ENCODE data around the gene PIGP. TPM values are rescaled to one million over a fixed set of nuclear protein-coding genes. Genes with fewer than 3 reads are reported as not detected.

The PIGP gene
- total RNA-seq, 3 donors from 2014 or later, result 14.7 to 29.6 (median 25.5) TPM

DNA sequence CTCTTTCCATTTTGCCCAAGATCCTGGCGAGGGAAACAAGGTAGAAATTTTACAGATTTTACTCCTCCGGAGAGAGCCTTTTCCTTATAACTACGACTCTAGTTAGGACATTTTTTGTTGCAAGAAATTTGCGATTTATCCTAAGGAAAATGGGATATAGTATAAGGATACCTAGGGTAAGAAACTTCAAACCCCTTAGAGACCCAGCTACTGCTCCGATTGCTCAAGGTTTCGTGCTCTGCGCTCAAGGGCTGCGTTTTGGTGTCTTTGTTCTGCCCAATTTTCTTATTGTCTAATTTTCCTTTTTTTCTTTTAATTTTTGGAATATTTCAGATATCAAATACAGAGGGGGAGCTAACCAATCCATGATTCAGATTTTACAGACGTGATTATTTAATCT lies 1.7 kb upstream of the PIGP start:
- peak overlapping the region; percentile 73 to 95 (median 85) for H3K4me3 ChIP-seq
- H3K9me3 ChIP-seq, result peaks cover 0 to 9% of the 10 kb centered on the region in 2 donors
- H3K4me1 ChIP-seq, result no peaks in the 10 kb centered on the region
- DNase-seq (ENCODE audit: low spot score in 2 of 2), result no peak
- H3K27me3 ChIP-seq, result no peaks in the 10 kb centered on the region
- H3K27ac ChIP-seq, result peak overlapping the region; percentile 99 to 100
- H3K36me3 ChIP-seq, result no peaks in the 10 kb centered on the region
- intact Hi-C loops (cut with DNase I; ENCODE audit: low total_unique reads), result no loop called here
- TF ChIP-seq, protein P1, sequence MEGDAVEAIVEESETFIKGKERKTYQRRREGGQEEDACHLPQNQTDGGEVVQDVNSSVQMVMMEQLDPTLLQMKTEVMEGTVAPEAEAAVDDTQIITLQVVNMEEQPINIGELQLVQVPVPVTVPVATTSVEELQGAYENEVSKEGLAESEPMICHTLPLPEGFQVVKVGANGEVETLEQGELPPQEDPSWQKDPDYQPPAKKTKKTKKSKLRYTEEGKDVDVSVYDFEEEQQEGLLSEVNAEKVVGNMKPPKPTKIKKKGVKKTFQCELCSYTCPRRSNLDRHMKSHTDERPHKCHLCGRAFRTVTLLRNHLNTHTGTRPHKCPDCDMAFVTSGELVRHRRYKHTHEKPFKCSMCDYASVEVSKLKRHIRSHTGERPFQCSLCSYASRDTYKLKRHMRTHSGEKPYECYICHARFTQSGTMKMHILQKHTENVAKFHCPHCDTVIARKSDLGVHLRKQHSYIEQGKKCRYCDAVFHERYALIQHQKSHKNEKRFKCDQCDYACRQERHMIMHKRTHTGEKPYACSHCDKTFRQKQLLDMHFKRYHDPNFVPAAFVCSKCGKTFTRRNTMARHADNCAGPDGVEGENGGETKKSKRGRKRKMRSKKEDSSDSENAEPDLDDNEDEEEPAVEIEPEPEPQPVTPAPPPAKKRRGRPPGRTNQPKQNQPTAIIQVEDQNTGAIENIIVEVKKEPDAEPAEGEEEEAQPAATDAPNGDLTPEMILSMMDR (IDR thresholded peaks at IDR 0.05), result no peak
- no peak for TF ChIP-seq POLR2AphosphoS5 (IDR thresholded peaks at IDR 0.05)
- TF ChIP-seq POLR2A (IDR thresholded peaks at IDR 0.05), result no peak

DNA sequence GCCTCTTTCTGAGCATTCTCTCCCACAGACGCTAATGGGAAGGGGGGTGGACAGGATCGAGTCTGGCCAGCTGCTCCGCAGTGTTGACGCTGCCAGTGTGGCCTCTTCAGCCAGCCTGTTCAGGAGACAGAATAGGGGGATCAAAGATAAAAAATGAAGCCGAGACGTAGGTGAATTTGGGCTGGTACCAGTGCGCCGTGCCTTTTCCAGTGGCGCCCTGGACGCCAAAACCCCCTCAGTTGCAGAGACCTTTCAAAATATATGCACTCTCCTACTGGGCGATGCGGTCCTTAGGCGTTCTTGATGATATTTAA lies 1.3 kb upstream of the PIGP start:
- Histone ChIP-seq H3K4me3 (peak overlapping the region; percentile 73 to 95 (median 85)), H3K9me3 (peaks cover 0 to 5% of the 10 kb centered on the region in 2 donors), H3K27ac (peak overlapping the region; percentile 99 to 100), H3K4me1 (no peaks in the 10 kb centered on the region), H3K27me3 (no peaks in the 10 kb centered on the region), H3K36me3 (no peaks in the 10 kb centered on the region)
- intact Hi-C loops (cut with DNase I; ENCODE audit: low total_unique reads), result no loop called here
- DNase-seq (ENCODE audit: low spot score in 2 of 2), result no peak
- TF ChIP-seq POLR2A (IDR thresholded peaks at IDR 0.05) (no peak), POLR2AphosphoS5 (IDR thresholded peaks at IDR 0.05) (no peak)
- TF ChIP-seq, protein P1 (IDR thresholded peaks at IDR 0.05), result no peak

DNA sequence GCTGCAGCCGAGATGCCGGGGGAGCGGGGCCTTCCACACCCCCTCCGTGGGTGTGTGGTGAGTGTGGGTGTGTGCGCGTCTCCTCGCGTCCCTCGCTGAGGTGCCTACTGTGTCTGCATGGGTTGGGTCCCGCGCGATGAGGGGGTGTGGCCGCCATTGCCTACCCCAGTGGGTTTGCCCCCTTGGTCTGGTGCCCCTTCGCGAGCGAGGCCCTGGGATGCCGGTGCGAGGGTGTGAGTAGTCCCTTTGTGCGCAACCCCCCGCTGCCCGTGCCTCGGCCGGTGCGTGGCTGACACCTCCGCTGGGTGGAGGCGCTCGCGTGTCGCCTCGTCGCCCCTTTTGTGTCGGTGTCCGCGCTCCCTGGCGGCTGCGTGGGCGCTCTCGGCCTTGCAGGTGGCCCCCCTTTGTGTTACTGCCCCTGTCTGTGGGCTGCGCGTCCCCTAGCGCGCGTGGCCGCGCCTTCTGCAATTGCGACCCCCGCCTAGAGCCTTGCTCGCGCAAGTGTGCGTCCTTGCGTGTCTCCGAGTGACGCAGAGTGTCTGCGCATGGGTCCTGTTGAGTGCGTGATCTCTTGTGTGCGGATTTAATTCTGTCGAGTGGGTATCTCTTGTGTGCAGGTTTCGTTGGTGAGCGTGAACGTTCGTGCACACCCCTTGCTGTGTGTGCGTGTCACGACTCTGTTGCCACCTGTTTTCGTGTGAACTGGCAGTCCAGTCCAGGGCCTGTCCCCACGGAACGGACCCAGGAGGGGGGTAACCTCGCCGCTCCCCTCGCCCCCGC lies 736 bp upstream of the PIGP start:
- Histone ChIP-seq H3K9me3 (no peaks in the 10 kb centered on the region), H3K4me1 (no peaks in the 10 kb centered on the region), H3K27me3 (no peaks in the 10 kb centered on the region), H3K27ac (peak overlapping the region; percentile 99 to 100), H3K36me3 (no peaks in the 10 kb centered on the region), H3K4me3 (peak overlapping the region; percentile 73 to 95 (median 85))
- peak; percentile 55 to 63 for DNase-seq (ENCODE audit: low spot score in 2 of 2)
- TF ChIP-seq, protein P1 (IDR thresholded peaks at IDR 0.05), result peak in 2 of 3 donors; percentile 8 to 15
- TF ChIP-seq POLR2A (IDR thresholded peaks at IDR 0.05) (no peak), POLR2AphosphoS5 (IDR thresholded peaks at IDR 0.05) (peak; percentile 10 to 41 (median 30))
- intact Hi-C loops (cut with DNase I; ENCODE audit: low total_unique reads), result no loop called here

DNA sequence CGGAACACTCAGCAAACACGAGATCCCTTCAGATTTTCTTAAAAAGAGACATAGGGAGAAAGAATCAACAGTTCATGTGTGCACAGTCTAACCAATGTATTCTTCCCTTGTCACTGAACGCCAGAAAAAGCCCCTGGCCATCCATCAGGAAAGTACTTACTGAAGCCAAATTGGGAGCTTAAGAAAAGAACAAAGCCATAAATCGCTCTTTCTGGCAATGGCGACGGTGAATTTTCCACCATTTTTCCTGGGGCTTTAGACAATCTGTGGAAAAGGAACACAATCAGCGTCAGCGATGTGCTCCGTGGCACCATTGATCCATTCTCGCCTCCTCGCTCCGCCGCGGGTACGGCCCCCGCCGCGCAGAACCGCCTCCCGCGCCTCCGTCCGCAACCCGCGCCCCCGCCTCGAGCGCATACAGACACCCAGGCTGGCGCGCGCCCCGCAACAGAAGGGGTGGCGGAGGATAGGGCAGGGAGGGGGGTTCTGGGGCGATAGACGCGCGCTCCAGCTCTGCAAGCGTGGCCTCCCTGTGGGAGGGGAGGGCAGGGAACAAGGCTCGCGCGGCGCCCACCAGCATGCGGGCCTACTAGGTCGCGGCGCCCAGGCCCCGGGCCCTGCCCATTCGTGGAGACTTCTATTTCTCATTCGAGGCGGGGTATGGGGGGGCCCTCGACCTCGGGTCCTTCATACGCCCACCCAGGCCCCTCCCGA lies 440 bp downstream of the PIGP start:
- DNase-seq (ENCODE audit: low spot score in 2 of 2), result peak; percentile 64 to 75
- TF ChIP-seq POLR2A (IDR thresholded peaks at IDR 0.05), result no peak
- TF ChIP-seq, protein P1 (IDR thresholded peaks at IDR 0.05), result no peak
- TF ChIP-seq POLR2AphosphoS5 (IDR thresholded peaks at IDR 0.05), result peak in 2 of 3 donors; percentile 68 to 85
- no peaks in the 10 kb centered on the region for H3K36me3 ChIP-seq
- intact Hi-C loops (cut with DNase I; ENCODE audit: low total_unique reads), result no loop called here
- H3K4me3 ChIP-seq, result peak overlapping the region; percentile 73 to 95 (median 85)
- no peaks in the 10 kb centered on the region for H3K4me1 ChIP-seq
- no peaks in the 10 kb centered on the region for H3K27me3 ChIP-seq
- H3K27ac ChIP-seq, result peak overlapping the region; percentile 99 to 100
- no peaks in the 10 kb centered on the region for H3K9me3 ChIP-seq

Data from breast epithelium (tissue), 4 donors.